HepG2 (cell line): ENCODE data around the gene SNAP23. TPM values are rescaled to one million over a fixed set of nuclear protein-coding genes. Genes with fewer than 3 reads are reported as not detected.

Experiments
- DR1 ChIP-seq: sonication (generic); formaldehyde crosslinking; IDR thresholded peaks from 2 replicates; pipeline ENCODE4 v1.8.0; 2021; ENCODE audit warnings: mild to moderate bottlenecking, missing genetic modification reagents, inconsistent platforms
- EHMT2 ChIP-seq: fragments of 200-600 bp; sonication (generic); IDR thresholded peaks from 2 replicates; pipeline ENCODE4 v1.7.0; 2017; ENCODE audit warnings: antibody characterized with exemption, low read depth, low read length, borderline replicate concordance
- GFI1 ChIP-seq: sonication (generic); formaldehyde crosslinking; IDR thresholded peaks from 2 replicates; pipeline ENCODE4 v1.5.0; 2020; ENCODE audit warnings: missing genetic modification reagents, mild to moderate bottlenecking, borderline replicate concordance
- GMEB2 ChIP-seq: IDR thresholded peaks from 2 replicates; pipeline ENCODE4 v1.6.1; 2016; ENCODE audit warnings: missing biosample characterization, missing genetic modification reagents, low read depth
- HDAC1 ChIP-seq: sonication (generic); formaldehyde crosslinking; IDR thresholded peaks from 2 replicates; pipeline ENCODE4 v1.5.1; 2020; ENCODE audit warnings: mild to moderate bottlenecking, missing genetic modification reagents
- ISX ChIP-seq: sonication (generic); formaldehyde crosslinking; conservative IDR thresholded peaks from 2 replicates; pipeline ENCODE4 v1.5.0; 2020; ENCODE audit warnings: missing genetic modification reagents
- KLF6 ChIP-seq: IDR thresholded peaks from 2 replicates; pipeline ENCODE4 v1.8.0; 2016; ENCODE audit warnings: missing biosample characterization, missing genetic modification reagents
- MTA3 ChIP-seq: sonication (generic); formaldehyde crosslinking; IDR thresholded peaks from 2 replicates; pipeline ENCODE4 v1.4.0; 2020; ENCODE audit warnings: missing genetic modification reagents
- PBX2 ChIP-seq: IDR thresholded peaks from 2 replicates; pipeline ENCODE4 v1.6.1; 2016; ENCODE audit warnings: control low read depth
- PRDM10 ChIP-seq: sonication (generic); formaldehyde crosslinking; IDR thresholded peaks from 2 replicates; pipeline ENCODE4 v1.4.0; 2020; ENCODE audit warnings: low read depth, missing genetic modification reagents
- RERE ChIP-seq: IDR thresholded peaks from 2 replicates; pipeline ENCODE4 v1.6.1; 2016; ENCODE audit warnings: low read depth, missing genetic modification reagents, missing compliant biosample characterization
- YEATS4 ChIP-seq: sonication (generic); formaldehyde crosslinking; IDR thresholded peaks from 2 replicates; pipeline ENCODE4 v1.4.0; 2020; ENCODE audit warnings: missing genetic modification reagents, borderline replicate concordance
- ZBTB38 ChIP-seq: sonication (generic); formaldehyde crosslinking; IDR thresholded peaks from 2 replicates; pipeline ENCODE4 v1.5.1; 2020; ENCODE audit warnings: mild to moderate bottlenecking, missing genetic modification reagents
- ZFP36L1 ChIP-seq: sonication (generic); formaldehyde crosslinking; IDR thresholded peaks from 2 replicates; pipeline ENCODE4 v1.8.0; 2022; ENCODE audit warnings: mild to moderate bottlenecking, missing genetic modification reagents, moderate library complexity
- ZKSCAN1 ChIP-seq: fragments of 150-350 bp; IDR thresholded peaks from 2 replicates; pipeline ENCODE4 v1.6.1; 2014; ENCODE audit warnings: low read length
- ZNF232 ChIP-seq: sonication (generic); formaldehyde crosslinking; IDR thresholded peaks from 2 replicates; pipeline ENCODE4 v1.4.0; 2020; ENCODE audit warnings: missing genetic modification reagents, borderline replicate concordance
- ZNF367 ChIP-seq: sonication (generic); formaldehyde crosslinking; IDR thresholded peaks from 2 replicates; pipeline ENCODE4 v1.4.0; 2020; ENCODE audit warnings: missing genetic modification reagents, borderline replicate concordance
- polyA plus RNA-seq, 8 experiments: library from polyadenylated mRNA; depleted of rRNA in 3 of 8; stranded (reverse) in 7 of 8; unstranded in 1 of 8; fragments of >200 nt; fragmentation: Illumina TruSeq in 4 of 8; extraction: Trizol in 4 of 8; gene quantifications; 2 replicates each; pipeline versions ENCODE4 v1.2.1 to v1.2.3, GENCODE V29; 2011 to 2016; ENCODE audit warnings: low read depth in 4 of 8, missing spikeins in 1 of 8, mixed read lengths in 1 of 8; ENCODE audit not compliant: insufficient read depth in 1 of 8
- total RNA-seq, 5 experiments: library from RNA; depleted of rRNA; stranded (reverse); fragments of >200 nt; fragmentation: Illumina TruSeq; extraction: Trizol; gene quantifications; 2 replicates each; pipeline ENCODE4 v1.2.3, GENCODE V29; 2016; ENCODE audit warnings: low read depth in 1 of 5

The SNAP23 gene
- total and polyA plus RNA-seq, 2 of the 13 experiments (the other 11 are each of a cell fraction or from before 2014, with no cell fraction given) = 37.0 to 101 TPM

- no peak for TF ChIP-seq RERE (CRISPR knock-in tag)
- peak; percentile 72; the same call in 1 of the 2 replicates for TF ChIP-seq DR1 (CRISPR knock-in tag)
- TF ChIP-seq ZBTB38 = peak; percentile 55
- peak; percentile 84 for TF ChIP-seq HDAC1 (CRISPR knock-in tag)
- no peak; the same call in 1 of the 2 replicates for TF ChIP-seq GFI1 (CRISPR knock-in tag)
- TF ChIP-seq ZNF232 (CRISPR knock-in tag) = peak; percentile 77; the same call in 1 of the 2 replicates
- TF ChIP-seq ZNF367 (CRISPR knock-in tag) = no peak; the same call in 1 of the 2 replicates
- TF ChIP-seq GMEB2 (CRISPR knock-in tag) = peak; percentile 79
- no peak for TF ChIP-seq MTA3 (CRISPR knock-in tag)
- TF ChIP-seq YEATS4 (CRISPR knock-in tag) = peak; percentile 79; the same call in 1 of the 2 replicates
- no peak for TF ChIP-seq EHMT2
- TF ChIP-seq ISX (CRISPR knock-in tag) = no peak; the same call in 1 of the 2 replicates
- TF ChIP-seq ZFP36L1 = 0 out of 2 replicates have a peak, but pooled peaks have one; percentile 20
- TF ChIP-seq ZKSCAN1 = peak; percentile 88
- no peak for TF ChIP-seq PRDM10
- TF ChIP-seq PBX2 (CRISPR knock-in tag) = no peak; the same call in 1 of the 2 replicates
- TF ChIP-seq KLF6 (CRISPR knock-in tag) = peak; percentile 72; the same call in 1 of the 2 replicates
Observed at GRCh38 chr15:42490671-42491538, 4.5 kb upstream of the SNAP23 start, which contains the start of gene ZNF106 (continued).
